HPDE6-E6E7 (cell line): ENCODE results near the gene STARD10.

Source experiments
- DNase-seq: peaks from one replicate; pipeline ENCODE4 v3.0.0; 2011; ENCODE audit warnings: missing footprints; ENCODE audit errors: extremely low spot score

The STARD10 gene

GRCh38 chr11:72780296-72781062 is 13.4 kb downstream of the STARD10 start:
- DNase-seq: no peak

- DNase-seq: no peak
These were observed 14.2 kb downstream of the STARD10 start for GRCh38 chr11:72779495-72780128.

- no peak for DNase-seq
These were observed 15.0 kb downstream of the STARD10 start for GRCh38 chr11:72778535-72779494.

- DNase-seq: no peak
These were observed 16.0 kb downstream of the STARD10 start for GRCh38 chr11:72777755-72778278.

- DNase-seq: no peak
These were observed 16.7 kb downstream of the STARD10 start for GRCh38 chr11:72776844-72777754.

- no peak for DNase-seq
These were observed 17.6 kb downstream of the STARD10 start for GRCh38 chr11:72776117-72776843.

GRCh38 chr11:72775288-72776110 is 18.3 kb downstream of the STARD10 start:
- DNase-seq: no peak

GRCh38 chr11:72774499-72774898 is 19.3 kb downstream of the STARD10 start:
- no peak for DNase-seq

- no peak for DNase-seq
These were observed 20.2 kb downstream of the STARD10 start for GRCh38 chr11:72773696-72774095.

- peak; percentile 86 for DNase-seq
These were observed 20.6 kb downstream of the STARD10 start for GRCh38 chr11:72773291-72773690.

GRCh38 chr11:72772059-72772458 is 21.8 kb downstream of the STARD10 start:
- no peak for DNase-seq

GRCh38 chr11:72771507-72771906 is 22.3 kb downstream of the STARD10 start:
- DNase-seq: no peak

GRCh38 chr11:72770799-72771198 is 23.0 kb downstream of the STARD10 start:
- DNase-seq: no peak

- no peak for DNase-seq
These were observed 24.2 kb downstream of the STARD10 start for GRCh38 chr11:72769680-72770079.

- no peak for DNase-seq
These were observed 25.3 kb downstream of the STARD10 start for GRCh38 chr11:72768581-72768980.

GRCh38 chr11:72767203-72768062 is 26.4 kb downstream of the STARD10 start:
- no peak for DNase-seq

- DNase-seq: no peak
These were observed 27.5 kb downstream of the STARD10 start for GRCh38 chr11:72766152-72766902.

GRCh38 chr11:72764503-72764902 is 29.3 kb downstream of the STARD10 start:
- no peak for DNase-seq
